Lung (tissue), 12 donors: ENCODE measurements around the gene SLC29A3. TPM values are rescaled to one million over a fixed set of nuclear protein-coding genes. Genes with fewer than 3 reads are reported as not detected.

ENCODE experiments used
- ATAC-seq: fragments of 200-7000 bp; cut with Tn5 transposase; one replicate; pipeline ENCODE4 v1.9.1; 2020; ENCODE audit warnings: moderate number of reproducible peaks; ENCODE audit not compliant: insufficient read depth, low FRiP score
- DNase-seq, 3 donors: peaks; one replicate each; pipeline ENCODE4 v3.0.0-alpha.2; 2013 to 2017
- H3K27ac ChIP-seq, 2 donors: one replicate each; pipeline ENCODE4 v1.5.1; 2013; ENCODE audit warnings: mild to moderate bottlenecking in 2 of 2, moderate library complexity in 2 of 2, control low read depth in 1 of 2, inconsistent platforms in 1 of 2, low read depth in 1 of 2, low read length in 1 of 2
- H3K27me3 ChIP-seq, 3 donors: one replicate each; pipeline ENCODE4 v1.5.1; 2013; ENCODE audit warnings: low read length in 2 of 3; ENCODE audit not compliant: control insufficient read depth in 3 of 3, insufficient read depth in 3 of 3
- H3K36me3 ChIP-seq, 4 donors: one replicate each; pipeline ENCODE4 v1.5.1; 2013; ENCODE audit warnings: low read length in 4 of 4, mild to moderate bottlenecking in 1 of 4, moderate library complexity in 1 of 4; ENCODE audit not compliant: control insufficient read depth in 4 of 4, insufficient read depth in 4 of 4
- H3K4me1 ChIP-seq, 5 donors: one replicate each; pipeline ENCODE4 v1.5.1; 2013; ENCODE audit warnings: low read length in 5 of 5, mild to moderate bottlenecking in 2 of 5, moderate library complexity in 1 of 5; ENCODE audit not compliant: control insufficient read depth in 5 of 5, insufficient read depth in 5 of 5
- H3K4me3 ChIP-seq: one replicate; pipeline ENCODE4 v1.5.1; 2013; ENCODE audit warnings: mild to moderate bottlenecking, control low read depth, moderate library complexity
- H3K9ac ChIP-seq, 2 donors: one replicate each; pipeline ENCODE4 v1.5.1; 2013; ENCODE audit warnings: low read length in 2 of 2, control low read depth in 1 of 2; ENCODE audit not compliant: insufficient read depth in 1 of 2
- H3K9me3 ChIP-seq, 4 donors: one replicate each; pipeline ENCODE4 v1.5.1; 2013; ENCODE audit warnings: low read length in 3 of 4, mild to moderate bottlenecking in 1 of 4, moderate library complexity in 1 of 4; ENCODE audit not compliant: control insufficient read depth in 4 of 4, insufficient read depth in 3 of 4
- WGBS, 2 donors: extraction: QIAGEN DNeasy Blood & Tissue Kit; methylation state at CpG; one replicate each; pipeline ENCODE4 v1.1.7; 2013; 5-methylcytosine and 5-hydroxymethylcytosine counted together
- polyA plus RNA-seq, 2 donors: library from polyadenylated mRNA; stranded (reverse); fragments of 200-250 nt; gene quantifications; one replicate each; pipeline ENCODE4 v1.2.1, GENCODE V29; 2013
- total RNA-seq, 2 donors: library from RNA; depleted of rRNA in 1 of 2; stranded (reverse); fragments of >200 nt in 1 of 2; gene quantifications; one replicate each; pipeline ENCODE4 v1.2.1, GENCODE V29; 2014 to 2021
- TF ChIP-seq, protein P1 (sequence below): IDR thresholded peaks from 2 replicates; pipeline ENCODE4 v1.5.1; 2012; ENCODE audit warnings: mild to moderate bottlenecking; ENCODE audit errors: control extremely low read depth, extremely low read depth
- donor health status: control.
- donor health status: control.
- donor health status: Bipolar disorder and iron deficiency.
- donor health status: healthy.
- donor health status: DM: yes; HTN: yes; CAD: no.

Gene SLC29A3
- total and polyA plus RNA-seq, 4 donors: 4.9 to 9.6 (median 5.4) TPM

GRCh38 chr10:71367271-71367670 lies 48.2 kb downstream of the SLC29A3 start:
- no peak overlapping the region for H3K9ac ChIP-seq
- DNase-seq (no peak), ATAC-seq (peak; percentile 39)
- H3K4me3 ChIP-seq: no peak overlapping the region
- H3K27me3 ChIP-seq: no peaks in the 10 kb centered on the region
- 61 to 74% methylated on average over 2 of the region's 2 CpGs for WGBS, 2 donors
- H3K4me1 ChIP-seq: peaks cover 0 to 1% (median 0%) of the 10 kb centered on the region in 5 donors
- H3K9me3 ChIP-seq: peaks cover 0 to 3% (median 0%) of the 10 kb centered on the region in 4 donors
- H3K27ac ChIP-seq: peak overlapping the region in 1 of 2 donors; percentile 47
- H3K36me3 ChIP-seq: peaks cover 0 to 8% (median 0%) of the 10 kb centered on the region in 4 donors
- TF ChIP-seq, protein P1, sequence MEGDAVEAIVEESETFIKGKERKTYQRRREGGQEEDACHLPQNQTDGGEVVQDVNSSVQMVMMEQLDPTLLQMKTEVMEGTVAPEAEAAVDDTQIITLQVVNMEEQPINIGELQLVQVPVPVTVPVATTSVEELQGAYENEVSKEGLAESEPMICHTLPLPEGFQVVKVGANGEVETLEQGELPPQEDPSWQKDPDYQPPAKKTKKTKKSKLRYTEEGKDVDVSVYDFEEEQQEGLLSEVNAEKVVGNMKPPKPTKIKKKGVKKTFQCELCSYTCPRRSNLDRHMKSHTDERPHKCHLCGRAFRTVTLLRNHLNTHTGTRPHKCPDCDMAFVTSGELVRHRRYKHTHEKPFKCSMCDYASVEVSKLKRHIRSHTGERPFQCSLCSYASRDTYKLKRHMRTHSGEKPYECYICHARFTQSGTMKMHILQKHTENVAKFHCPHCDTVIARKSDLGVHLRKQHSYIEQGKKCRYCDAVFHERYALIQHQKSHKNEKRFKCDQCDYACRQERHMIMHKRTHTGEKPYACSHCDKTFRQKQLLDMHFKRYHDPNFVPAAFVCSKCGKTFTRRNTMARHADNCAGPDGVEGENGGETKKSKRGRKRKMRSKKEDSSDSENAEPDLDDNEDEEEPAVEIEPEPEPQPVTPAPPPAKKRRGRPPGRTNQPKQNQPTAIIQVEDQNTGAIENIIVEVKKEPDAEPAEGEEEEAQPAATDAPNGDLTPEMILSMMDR: no peak

DNA sequence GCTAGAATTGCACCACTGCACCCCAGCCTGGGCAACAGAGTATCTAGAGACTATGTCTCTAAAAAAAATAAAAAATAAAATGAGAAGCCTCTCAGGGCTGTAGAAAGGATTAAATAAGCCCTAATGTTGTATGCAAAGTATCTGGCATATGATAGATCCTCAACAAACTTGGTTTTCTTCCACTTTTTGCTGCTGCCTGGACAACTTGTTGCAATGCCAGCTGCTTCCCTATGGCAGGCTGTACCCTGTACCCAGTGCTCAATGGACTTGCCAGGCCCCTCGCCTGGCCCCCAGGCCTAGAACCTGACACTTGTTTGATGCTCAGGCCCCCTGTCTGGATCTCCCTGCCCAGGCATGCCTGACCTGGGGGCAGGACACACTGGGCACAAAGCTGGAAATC lies 49.1 kb downstream of the SLC29A3 start:
- WGBS, 2 donors: 92 to 100% methylated on average over 1 of the region's 1 CpG
- H3K27ac ChIP-seq: no peak overlapping the region
- no peak for DNase-seq

DNA sequence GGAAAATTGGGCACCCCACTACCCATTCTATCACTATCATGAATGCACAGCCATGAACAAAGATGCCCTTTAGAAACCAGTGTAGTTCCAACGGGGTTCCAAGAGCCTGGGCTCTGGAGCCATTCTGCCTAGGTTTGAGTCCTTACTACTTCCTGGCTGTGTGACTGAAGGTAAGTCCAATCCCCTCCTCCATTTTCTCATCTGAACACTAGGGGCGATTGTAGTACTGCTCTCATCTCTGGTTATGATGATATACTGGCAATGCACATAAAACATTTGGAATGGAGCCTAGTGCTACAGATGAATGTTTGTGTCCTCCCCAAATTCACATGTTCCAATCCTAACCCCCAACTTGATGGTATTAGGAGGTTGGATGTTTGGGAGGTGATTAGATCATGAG lies 49.6 kb downstream of the SLC29A3 start:
- Histone ChIP-seq H3K9me3 (peaks cover 0 to 3% (median 0%) of the 10 kb centered on the region in 4 donors), H3K36me3 (peaks cover 0 to 3% (median 0%) of the 10 kb centered on the region in 4 donors), H3K9ac (no peak overlapping the region), H3K4me1 (peaks cover 0 to 1% (median 0%) of the 10 kb centered on the region in 5 donors), H3K4me3 (no peak overlapping the region), H3K27me3 (no peaks in the 10 kb centered on the region), H3K27ac (no peak overlapping the region)
- ATAC-seq: no peak
- no peak for DNase-seq
- WGBS, 2 donors: 69 to 87% methylated on average over 2 of the region's 2 CpGs
- TF ChIP-seq, protein P1: no peak

More for the DNA sequence above, 49.1 kb downstream of the SLC29A3 start:
- peaks cover 0 to 3% (median 0%) of the 10 kb centered on the region in 4 donors for H3K36me3 ChIP-seq
- no peaks in the 10 kb centered on the region for H3K27me3 ChIP-seq
- peaks cover 0 to 3% (median 0%) of the 10 kb centered on the region in 4 donors for H3K9me3 ChIP-seq
- TF ChIP-seq, protein P1: no peak
- ATAC-seq: no peak
- no peak overlapping the region for H3K4me3 ChIP-seq
- H3K4me1 ChIP-seq: peaks cover 0 to 1% (median 0%) of the 10 kb centered on the region in 5 donors
- H3K9ac ChIP-seq: no peak overlapping the region

DNA sequence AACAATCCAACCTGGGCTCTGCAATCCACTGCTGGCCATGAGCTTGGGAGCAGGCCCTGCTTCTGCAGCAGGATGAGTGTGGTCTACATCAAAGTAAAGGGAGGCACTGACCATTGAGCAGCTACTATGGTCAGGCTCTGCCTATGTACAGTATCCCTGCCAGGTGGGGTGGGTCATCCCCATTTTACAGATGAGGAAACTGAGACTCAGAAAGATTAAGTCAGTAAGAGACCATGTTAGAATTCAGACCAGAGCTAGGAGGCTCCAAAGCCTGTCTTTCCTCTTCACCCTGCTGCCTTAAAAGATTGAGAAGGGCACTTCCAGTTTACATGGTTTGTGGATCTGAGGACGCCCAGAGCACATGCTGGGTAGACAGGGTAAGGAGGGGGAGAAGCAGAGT lies 50.5 kb downstream of the SLC29A3 start:
- H3K9ac ChIP-seq: no peak overlapping the region
- H3K27ac ChIP-seq: no peak overlapping the region
- no peaks in the 10 kb centered on the region for H3K36me3 ChIP-seq
- 78 to 85% methylated on average over 1 of the region's 1 CpG for WGBS, 2 donors
- no peaks in the 10 kb centered on the region for H3K27me3 ChIP-seq
- no peak overlapping the region for H3K4me3 ChIP-seq
- peaks cover 0 to 3% (median 0%) of the 10 kb centered on the region in 4 donors for H3K9me3 ChIP-seq
- H3K4me1 ChIP-seq: peaks cover 0 to 1% (median 0%) of the 10 kb centered on the region in 5 donors
- no peak for ATAC-seq
- TF ChIP-seq, protein P1: no peak
- DNase-seq: no peak
